Measurements from ENCODE around the gene TEAD1.

The TEAD1 gene

DNA sequence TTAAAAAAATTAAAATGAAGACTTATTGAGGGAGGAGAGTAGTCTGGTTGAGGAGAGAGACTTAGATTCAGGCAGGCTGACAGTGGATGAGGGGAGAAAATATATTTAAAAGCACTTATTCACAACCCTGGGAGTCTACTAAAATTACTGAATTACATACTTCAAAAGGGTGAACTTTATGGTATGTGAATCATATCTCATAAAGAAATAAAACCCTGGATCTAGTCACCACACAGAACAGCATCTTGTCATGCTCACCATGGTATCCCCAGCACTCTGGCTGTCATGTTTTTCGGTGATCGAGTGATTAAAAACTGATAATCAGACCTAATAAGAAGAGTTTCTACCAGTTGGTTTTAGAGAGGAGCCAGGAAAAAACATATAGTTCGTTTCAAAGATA, 11.0 kb downstream of the TEAD1 start:
- in situ Hi-C loops (cut with HindIII; ENCODE audit: low sequenced_read_pairs), result no loop called here

DNA sequence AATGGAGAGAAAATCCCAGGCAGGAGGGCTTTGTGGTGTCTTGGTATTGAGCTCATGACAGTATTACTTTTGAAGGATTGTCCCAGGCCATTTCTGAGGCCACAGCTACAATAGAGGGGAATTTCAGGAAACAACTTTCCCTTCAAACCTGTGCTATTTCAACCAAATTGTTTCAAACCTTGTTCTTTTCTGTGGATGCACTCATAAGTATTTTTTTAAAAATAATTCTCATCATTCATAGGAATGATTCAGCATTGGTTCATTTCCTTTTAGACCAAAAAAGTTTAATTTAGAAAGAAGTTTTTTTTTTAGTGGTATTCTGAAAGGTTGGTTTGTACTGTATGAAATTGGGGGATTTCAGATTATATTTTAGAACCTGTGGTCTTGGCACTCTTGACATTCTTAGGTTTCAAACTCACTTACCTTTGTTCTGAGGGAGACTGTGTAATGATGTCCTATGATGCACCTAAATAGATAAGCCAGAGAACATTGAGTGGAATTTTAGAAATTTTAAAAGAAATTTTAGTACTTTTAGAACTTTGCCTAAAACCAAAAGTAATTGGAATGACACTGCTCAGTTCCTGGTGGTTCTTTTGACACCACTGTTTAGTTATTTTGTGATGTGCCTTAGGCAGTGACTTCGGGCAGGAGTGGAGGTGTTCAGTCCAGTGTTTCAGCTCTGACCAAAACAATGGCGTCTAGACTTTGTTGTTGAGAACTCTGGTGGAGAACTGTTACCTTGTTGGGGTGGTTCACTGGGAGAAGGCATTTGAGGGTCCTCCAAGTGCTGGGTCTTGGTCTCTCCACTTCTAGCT, 12.2 kb downstream of the TEAD1 start:
- in situ Hi-C loops (cut with HindIII; ENCODE audit: low sequenced_read_pairs), result no loop called here

DNA sequence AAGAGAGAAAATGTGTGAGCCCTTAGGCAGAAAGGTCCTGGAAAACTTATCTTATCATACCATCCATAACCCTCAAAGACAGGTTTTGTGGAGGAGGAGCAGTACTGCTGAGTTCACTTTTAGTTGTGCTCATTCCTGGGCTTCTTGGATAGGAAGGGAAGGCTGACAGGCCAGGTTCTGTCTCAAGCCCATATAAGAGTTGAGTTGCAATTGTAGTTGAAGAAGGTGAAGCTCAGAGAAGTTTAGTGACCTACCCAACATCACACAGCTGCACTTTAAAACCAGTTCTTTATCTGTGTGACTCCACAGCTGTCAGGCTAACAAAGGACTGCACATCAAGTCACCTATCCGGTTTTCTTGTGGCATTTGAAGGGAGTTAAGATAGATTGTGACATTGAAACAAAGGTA, 13.0 kb downstream of the TEAD1 start:
- in situ Hi-C loops (cut with HindIII; ENCODE audit: low sequenced_read_pairs), result no loop called here

DNA sequence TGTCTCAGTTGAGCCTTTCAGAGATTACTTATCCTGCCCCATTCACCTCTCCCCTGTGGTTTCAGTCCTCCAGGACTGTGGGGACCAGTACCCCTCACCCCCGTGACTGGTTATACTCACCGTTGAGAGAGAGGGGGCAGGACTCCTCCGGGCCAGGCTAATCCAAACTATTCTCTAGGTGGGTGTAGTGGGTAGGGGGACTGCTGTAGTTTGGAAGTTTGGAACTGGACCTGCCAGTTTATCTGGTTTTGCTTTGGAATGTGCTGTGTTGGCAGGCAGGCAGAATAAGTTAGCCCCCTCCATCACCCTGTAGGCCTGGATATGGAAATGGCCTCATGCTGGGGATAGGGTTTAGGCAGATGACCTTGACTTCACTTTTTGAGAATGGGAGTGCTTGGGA, 13.5 kb downstream of the TEAD1 start:
- in situ Hi-C loops (cut with HindIII; ENCODE audit: low sequenced_read_pairs), result no loop called here

DNA sequence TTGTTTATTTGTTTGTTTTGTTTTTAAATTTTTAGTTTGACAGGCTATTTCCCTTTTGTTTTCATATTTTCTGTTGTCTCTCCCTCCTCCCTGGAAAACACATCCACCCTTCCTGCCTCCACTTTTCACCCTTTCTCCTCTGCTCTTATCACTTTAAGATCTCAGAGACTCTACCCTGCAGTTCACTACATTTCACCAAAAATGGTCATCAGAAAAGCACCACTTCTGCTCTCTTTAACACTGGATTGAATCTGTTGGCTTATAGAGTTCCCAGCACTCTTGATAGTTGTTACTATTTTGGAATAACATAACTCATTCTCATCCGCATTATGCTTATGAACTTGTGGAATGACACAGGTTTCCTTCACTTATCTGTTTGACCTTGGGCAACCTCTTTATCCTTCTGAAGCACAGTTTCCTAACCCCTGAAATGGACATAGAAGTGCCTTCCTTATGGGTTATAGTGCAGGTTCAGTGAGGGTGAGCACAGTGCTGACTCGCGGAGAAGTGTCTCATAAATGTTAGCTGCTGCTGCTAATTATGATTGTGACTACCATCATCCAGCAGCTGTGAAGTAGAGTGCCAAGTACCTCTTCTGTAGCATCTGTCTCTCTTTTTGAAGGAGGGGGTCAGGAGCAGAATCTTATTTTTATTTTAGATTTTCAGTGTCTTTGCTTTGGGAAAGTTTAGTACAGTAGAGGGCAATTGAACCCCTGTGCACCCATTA, 15.0 kb downstream of the TEAD1 start:
- in situ Hi-C loops (cut with HindIII; ENCODE audit: low sequenced_read_pairs), result no loop called here

DNA sequence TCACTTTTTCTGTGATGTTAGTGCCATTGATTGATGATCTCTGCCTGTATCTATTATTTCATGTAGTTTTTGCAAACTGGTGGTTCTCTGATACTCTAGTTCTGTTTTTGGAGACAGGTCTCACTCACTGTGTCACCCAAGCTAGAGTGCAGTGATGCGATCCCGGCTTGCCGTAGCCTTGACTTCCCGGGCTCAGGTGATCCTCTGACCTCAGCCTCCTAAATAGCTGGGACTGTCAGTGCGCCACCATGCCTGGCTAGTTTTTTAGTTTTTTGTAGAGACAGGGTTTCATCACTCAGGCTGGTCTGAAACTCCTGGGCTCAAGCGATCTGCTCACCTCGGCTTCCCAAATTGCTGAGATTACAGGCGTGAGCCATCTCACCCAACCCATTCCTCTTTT, 16.4 kb downstream of the TEAD1 start:
- in situ Hi-C loops (cut with HindIII; ENCODE audit: low sequenced_read_pairs), result loop anchor here (10.0 kb wide), 1 partner anchor 74 kb away; no protein-coding TSS in a partner anchor

DNA sequence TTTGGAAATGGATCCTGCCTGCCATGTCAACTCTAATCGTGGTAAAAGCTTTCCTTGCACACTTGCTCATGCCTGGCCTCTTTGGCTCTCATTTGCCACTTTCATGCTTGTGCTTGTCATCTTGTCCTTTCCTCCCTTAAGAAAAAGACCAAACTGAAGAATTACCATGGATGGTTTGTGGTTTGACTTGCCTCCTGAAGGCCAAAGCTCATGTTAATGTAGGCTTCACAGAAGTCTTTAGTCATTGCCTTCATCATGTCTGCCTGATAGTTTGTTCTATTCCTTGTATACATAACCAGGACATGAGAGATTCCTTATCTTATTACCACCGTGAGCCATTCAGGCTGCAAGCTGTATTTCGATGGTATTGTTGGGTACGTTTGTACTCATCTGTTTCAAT, 17.3 kb downstream of the TEAD1 start:
- in situ Hi-C loops (cut with HindIII; ENCODE audit: low sequenced_read_pairs), result loop anchor here (10.0 kb wide), 1 partner anchor 73 kb away; no protein-coding TSS in a partner anchor

DNA sequence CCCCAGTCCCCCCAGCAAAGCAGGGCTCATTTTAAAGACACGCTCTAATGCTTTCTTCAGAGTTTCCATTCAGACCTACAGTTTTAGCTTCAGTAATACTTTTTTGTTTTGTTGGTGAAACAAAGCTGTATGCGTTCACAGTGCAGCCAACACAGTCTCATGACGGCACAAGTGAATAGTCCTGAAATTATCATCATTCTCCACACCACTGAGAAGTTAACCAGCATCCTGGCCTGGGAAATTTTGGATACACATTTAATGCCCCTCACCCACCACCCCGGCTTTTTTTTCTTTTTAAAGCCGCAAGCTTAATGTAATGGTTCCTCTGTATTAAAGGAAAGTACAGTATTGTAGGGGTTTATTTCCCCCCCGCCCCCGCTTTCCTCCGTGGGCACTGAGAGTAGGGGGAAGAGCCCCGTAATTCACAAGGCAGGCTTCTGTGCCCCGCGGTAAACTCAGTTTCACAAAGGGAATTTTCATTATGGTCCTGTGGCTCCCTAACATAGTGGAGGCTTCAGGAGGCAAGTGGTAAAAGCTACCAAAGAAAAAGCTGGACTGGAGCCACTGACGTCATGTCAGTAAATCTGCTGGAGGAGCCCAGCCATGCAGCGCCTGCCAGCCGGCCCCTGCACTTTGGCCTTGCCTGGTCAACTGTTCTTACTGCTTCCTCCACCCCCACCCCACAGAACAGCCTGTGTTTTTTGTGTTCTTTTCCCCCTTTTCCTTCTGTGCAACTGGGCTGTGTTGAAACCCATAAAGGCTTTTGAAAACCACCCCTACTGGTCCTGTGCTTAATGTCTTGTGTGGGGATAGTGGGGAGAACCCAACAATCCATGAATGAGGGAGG, 18.2 kb downstream of the TEAD1 start:
- in situ Hi-C loops (cut with HindIII; ENCODE audit: low sequenced_read_pairs), result loop anchor here (10.0 kb wide), 1 partner anchor 72 kb away; no protein-coding TSS in a partner anchor

DNA sequence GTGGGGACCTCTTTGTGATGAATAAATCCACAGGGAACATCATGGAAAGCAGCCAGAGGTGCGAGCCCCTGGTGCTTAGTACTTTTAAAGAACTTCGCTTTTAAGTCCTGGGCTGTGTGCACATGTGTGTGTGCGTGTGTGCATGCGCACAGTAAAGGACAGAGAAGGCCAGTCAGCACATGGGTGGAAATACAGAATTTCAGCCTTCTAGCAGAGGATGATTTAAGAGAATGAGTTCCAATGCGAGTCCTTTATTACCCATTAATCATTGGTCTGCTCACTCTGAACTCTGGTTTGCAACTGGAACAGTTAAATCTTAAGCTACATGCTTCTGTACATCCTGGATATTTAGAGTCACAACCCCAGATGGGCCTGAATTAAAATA, 18.9 kb downstream of the TEAD1 start:
- in situ Hi-C loops (cut with HindIII; ENCODE audit: low sequenced_read_pairs), result loop anchor here (10.0 kb wide), 1 partner anchor 72 kb away; no protein-coding TSS in a partner anchor

DNA sequence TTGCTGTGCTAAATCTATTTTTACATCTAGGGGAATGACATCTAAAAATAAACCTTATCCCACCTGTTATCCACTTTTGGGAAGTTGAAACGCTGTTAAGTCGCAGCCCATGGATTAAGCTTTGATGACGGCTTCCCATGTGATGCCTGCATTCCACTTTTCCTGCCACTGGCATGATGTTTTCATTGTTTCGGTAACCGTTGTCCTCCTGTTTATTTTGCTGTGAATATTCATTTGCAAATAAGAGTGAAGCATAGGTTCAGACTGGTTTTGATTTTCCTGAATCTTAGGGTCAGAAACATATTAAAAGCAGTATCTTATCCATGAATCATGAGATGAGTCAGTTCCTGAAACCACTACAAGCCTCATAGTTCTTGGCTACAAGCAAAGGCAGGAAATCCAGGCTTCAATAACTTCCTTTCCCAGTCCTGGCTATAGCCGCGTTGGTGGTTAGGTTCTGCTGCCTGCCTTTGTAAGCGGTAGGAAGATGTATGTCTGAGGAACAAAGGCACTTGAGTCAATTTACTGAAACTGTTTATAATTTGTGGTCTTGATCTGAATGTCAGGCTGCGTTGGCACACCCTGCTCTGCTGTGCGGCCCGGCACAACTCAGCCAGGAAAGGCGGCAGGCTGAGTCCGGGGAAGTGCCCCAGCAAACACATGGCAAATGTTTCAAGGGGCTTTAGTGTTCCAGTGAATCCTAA, 19.4 kb downstream of the TEAD1 start:
- in situ Hi-C loops (cut with HindIII; ENCODE audit: low sequenced_read_pairs), result loop anchor here (10.0 kb wide), 1 partner anchor 71 kb away; no protein-coding TSS in a partner anchor

DNA sequence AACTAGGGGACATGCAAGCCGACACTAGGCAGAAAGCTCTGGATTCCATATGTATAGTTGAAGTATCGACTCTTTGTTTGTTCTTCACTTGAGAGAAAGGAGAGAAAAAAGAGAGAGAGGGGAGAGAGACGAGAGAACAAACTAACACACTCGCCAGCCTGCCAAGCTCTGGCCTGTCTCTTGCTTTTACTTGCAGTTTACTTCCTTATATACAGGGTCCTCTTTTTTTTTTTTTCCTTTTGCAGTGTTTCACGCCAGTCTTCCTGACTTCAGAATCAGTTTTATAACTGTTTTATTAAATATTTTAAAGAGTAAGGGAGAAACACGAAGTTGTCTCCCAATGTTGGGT, 19.9 kb downstream of the TEAD1 start:
- in situ Hi-C loops (cut with HindIII; ENCODE audit: low sequenced_read_pairs), result loop anchor here (10.0 kb wide), 1 partner anchor 71 kb away; no protein-coding TSS in a partner anchor

DNA sequence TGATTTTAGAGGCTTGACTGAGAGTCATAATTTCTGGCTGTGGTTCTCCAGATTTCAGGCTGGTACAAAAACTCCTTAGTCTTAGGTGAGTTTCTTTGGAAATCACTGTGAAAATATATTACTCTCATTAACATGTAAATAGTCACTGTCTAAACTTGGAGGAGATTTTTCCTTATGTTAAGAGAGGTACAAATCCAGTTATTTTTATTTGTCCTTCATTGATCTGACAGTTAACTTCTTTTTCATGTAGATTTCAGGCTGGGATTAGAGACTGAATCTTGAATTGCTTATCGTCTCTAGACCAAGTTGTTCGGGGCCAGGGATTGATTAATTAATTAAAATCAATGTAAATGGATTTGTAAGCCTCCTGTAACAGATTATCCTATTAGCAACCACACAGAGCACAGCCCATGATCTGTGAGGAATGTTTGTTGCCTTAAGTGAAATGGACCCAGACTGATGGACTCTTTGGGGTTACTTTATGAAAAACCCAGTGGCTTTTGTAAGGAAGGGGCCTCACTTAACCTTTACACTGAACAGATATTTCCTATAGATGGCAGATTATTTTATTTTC, 21.1 kb downstream of the TEAD1 start:
- in situ Hi-C loops (cut with HindIII; ENCODE audit: low sequenced_read_pairs), result loop anchor here (10.0 kb wide), 1 partner anchor 69 kb away; no protein-coding TSS in a partner anchor

DNA sequence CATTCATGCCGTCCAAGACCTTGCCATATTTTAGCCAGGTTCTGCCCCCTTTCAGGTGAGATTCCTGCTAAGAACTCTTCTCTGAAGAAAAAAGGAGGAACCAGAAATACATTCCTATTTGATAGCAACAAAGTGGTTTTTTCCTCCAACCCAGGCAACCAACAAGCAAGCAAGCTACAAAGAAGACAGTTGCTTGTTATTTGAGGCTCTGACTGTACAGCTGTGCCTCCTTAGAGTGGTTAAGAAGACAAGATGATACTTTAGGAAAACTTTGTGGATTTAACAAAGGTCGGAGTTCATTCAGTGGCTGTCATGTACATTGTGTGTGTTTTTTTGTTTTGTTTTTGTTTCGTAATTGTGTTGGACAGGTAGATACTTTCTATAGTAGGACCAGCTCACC, 21.7 kb downstream of the TEAD1 start:
- in situ Hi-C loops (cut with HindIII; ENCODE audit: low sequenced_read_pairs), result loop anchor here (10.0 kb wide), 1 partner anchor 69 kb away; no protein-coding TSS in a partner anchor

DNA sequence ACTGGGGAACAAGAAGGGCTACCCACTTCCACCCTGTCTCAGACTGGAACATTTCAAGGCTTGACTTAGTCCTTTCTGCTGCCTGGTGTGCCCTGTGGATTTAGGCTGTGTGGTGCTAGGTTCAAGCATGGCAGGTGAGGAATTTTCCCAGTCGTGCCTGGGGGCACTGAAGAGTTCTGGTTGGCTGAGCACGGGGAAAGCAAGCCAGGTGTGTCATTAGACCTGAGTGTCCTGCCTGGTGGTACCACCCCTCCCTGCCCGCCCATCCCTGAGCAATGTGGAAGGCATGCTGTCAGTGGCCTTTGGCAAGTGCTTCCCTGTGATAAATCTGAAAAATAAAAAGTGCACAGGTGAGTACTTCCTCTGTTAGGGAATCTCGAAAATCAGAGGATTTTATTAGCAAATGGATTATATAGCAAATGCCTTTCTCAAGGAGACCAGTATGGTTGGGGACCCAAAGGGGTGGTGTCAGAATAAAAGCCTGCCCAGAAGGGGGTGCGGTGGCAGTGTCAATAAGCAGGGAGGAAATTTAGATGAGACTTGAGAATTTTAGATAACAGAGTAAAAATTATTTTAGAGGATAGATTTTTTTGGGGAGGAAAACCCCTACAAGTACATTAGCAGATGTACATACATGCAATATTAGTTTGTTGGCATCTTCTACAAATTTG, 22.8 kb downstream of the TEAD1 start:
- in situ Hi-C loops (cut with HindIII; ENCODE audit: low sequenced_read_pairs), result loop anchor here (10.0 kb wide), 1 partner anchor 68 kb away; no protein-coding TSS in a partner anchor

DNA sequence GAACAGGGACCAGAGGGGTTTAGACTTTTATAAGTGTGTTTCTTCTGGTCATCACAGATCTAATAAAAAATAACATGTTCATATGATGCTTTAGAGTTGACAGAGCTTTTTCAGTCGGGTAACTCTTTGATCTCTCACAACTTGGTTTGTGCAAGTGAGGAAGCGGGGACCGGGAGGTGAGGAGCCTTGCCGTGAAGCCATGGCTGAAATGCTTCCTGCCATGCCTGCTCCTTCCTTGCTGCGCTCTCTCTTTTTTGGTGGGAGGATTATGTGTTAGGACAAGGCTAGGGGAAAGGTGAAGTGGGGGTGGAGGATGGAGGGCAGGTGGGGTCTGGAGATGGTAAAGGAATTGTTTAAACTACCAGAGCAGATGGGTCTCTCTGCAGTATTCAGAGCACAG, 23.8 kb downstream of the TEAD1 start:
- in situ Hi-C loops (cut with HindIII; ENCODE audit: low sequenced_read_pairs), result loop anchor here (10.0 kb wide), 1 partner anchor 67 kb away; no protein-coding TSS in a partner anchor

DNA sequence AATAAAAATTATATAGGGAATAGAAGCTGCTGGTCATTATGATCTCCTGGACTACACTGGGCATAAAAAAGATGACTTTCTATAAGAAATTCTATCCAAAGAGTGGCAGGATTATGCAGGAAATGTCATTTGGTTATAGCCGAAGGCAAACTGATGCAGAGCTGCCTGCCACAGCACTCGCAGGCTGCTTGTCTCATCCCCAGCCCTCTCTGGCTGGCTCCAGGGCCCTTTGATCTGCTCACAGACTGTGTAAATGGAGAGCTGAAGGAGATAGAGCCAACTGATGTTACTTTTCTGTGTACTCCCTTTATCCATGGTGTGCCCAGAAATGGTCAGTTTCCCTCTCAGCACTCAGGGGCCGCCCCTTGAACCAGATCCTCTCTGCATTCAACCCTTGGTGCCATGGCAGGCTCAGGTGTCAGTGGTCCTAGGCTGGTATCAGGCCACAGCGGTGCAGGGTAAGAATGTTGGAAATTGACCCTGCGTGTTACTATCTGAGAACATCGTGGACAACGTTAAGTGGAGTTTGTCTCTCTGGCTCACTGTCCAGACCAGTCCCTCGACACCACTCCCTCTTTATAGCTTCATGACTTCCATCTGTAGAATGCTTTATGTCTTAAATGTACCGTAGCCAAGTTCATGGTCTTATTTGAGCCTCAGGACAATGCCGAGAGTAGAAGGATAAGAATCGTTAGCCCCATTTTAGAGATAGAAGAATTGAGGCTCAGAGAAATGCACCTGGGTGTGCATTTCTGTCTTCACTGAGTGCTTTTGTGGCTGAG, 27.8 kb downstream of the TEAD1 start:
- in situ Hi-C loops (cut with HindIII; ENCODE audit: low sequenced_read_pairs), result no loop called here

DNA sequence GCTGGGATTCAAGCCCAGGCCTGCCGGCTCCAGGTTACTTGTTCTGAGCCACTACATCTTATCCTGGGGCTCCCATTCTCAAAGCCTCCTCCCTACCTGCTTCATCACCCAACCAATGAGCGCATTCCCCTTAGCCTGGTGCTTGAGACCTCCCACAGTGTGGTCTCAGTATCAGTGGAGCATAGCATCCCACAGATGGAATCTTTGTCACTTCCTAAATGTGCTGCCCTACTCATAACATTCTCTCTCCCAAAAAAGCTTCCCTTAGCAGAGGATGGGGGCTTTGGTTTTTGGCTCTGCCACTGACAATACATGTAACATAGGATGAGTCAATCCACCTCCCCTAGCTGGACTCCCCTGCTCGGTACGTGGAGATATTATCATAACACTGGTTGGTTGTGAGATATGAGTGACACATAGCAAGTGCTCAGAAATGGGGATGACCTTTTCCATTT, 28.8 kb downstream of the TEAD1 start:
- in situ Hi-C loops (cut with HindIII; ENCODE audit: low sequenced_read_pairs), result no loop called here

DNA sequence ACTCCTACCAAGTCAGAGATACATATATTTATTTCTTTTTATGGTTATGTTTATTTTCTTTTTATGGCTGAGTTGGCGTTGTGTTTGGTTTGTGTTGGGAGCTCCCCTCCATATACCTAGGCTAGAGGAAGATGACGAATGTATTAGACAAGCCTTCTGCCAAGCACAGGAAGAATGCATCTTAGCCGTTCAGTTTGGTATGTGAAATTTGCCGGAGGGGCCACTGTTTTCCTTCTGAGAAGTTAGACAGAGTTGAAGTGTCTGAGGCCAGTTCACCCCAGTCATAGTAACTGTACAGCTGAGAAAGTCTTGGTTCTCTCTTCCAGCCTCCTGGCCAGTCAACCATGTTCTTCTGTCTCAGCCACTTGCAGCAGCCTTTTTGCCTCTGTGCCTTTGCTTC, 29.8 kb downstream of the TEAD1 start:
- in situ Hi-C loops (cut with HindIII; ENCODE audit: low sequenced_read_pairs), result no loop called here

Measured in DLD1 (cell line).